Smooth muscle cell (in vitro differentiated cells): ENCODE data around the gene DBNDD1. TPM values are rescaled to one million over a fixed set of nuclear protein-coding genes. Genes with fewer than 3 reads are reported as not detected.

Experiments used
- DNase-seq: peaks from one replicate; lab custom pipeline; 2025; ENCODE audit not compliant: unreplicated experiment; lab: John Stamatoyannopoulos, UW
- H2AFZ ChIP-seq: fragments of 200-600 bp; sonication (generic); 2 replicates; pipeline ENCODE4 v1.6.0; 2016; ENCODE audit warnings: antibody characterized with exemption, low read depth, mild to moderate bottlenecking
- H3F3A ChIP-seq: fragments of 200-600 bp; sonication (generic); 2 replicates; pipeline ENCODE4 v1.6.0; 2017; ENCODE audit warnings: antibody characterized with exemption, low read depth
- H3K27ac ChIP-seq: fragments of 200-600 bp; sonication (generic); 2 replicates; pipeline ENCODE4 v1.5.1; 2016; ENCODE audit warnings: low read depth, mild to moderate bottlenecking
- H3K27me3 ChIP-seq: fragments of 200-600 bp; sonication (generic); 2 replicates; pipeline ENCODE4 v1.6.1; 2016; ENCODE audit warnings: low read depth, mild to moderate bottlenecking
- H3K36me3 ChIP-seq: fragments of 200-600 bp; sonication (generic); 2 replicates; pipeline ENCODE4 v1.5.1; 2016; ENCODE audit warnings: low read depth
- H3K4me1 ChIP-seq: fragments of 200-600 bp; sonication (generic); 2 replicates; pipeline ENCODE4 v1.5.1; 2016; ENCODE audit warnings: low read depth
- H3K4me2 ChIP-seq: fragments of 200-600 bp; sonication (generic); 2 replicates; pipeline ENCODE4 v1.6.0; 2016; ENCODE audit warnings: mild to moderate bottlenecking
- H3K4me3 ChIP-seq: fragments of 200-600 bp; sonication (generic); 2 replicates; pipeline ENCODE4 v1.5.1; 2016; ENCODE audit warnings: mild to moderate bottlenecking
- H3K79me2 ChIP-seq: fragments of 200-600 bp; sonication (generic); 2 replicates; pipeline ENCODE4 v1.6.0; 2016; ENCODE audit warnings: low read depth, mild to moderate bottlenecking
- H3K9ac ChIP-seq: fragments of 200-600 bp; sonication (generic); 2 replicates; pipeline ENCODE4 v1.6.0; 2016; ENCODE audit warnings: low read depth
- H3K9me3 ChIP-seq: fragments of 200-600 bp; sonication (generic); replicated peaks from 2 replicates; pipeline ENCODE4 v1.5.1; 2016; ENCODE audit warnings: low read depth
- H4K20me1 ChIP-seq: fragments of 200-600 bp; sonication (generic); 2 replicates; pipeline ENCODE4 v1.6.0; 2016; ENCODE audit warnings: low read depth
- CTCF ChIP-seq: fragments of 200-600 bp; sonication (generic); IDR thresholded peaks from 2 replicates; pipeline ENCODE4 v1.5.1; 2017; ENCODE audit warnings: borderline replicate concordance, mild to moderate bottlenecking, antibody characterized with exemption; ENCODE audit not compliant: insufficient read depth, poor library complexity, severe bottlenecking
- WGBS: methylation state at CpG from one replicate; pipeline ENCODE4 v1.1.7; 2016; ENCODE audit warnings: low lambda C conversion rate; 5-methylcytosine and 5-hydroxymethylcytosine counted together
- polyA plus RNA-seq: library from polyadenylated mRNA; unstranded; fragments of >200 nt; fragmentation: Nextera tagmentation; extraction: Ambion mirVana; gene quantifications from 2 replicates; pipeline ENCODE4 v1.2.1, GENCODE V29; 2016
- total RNA-seq: library from RNA; depleted of rRNA; stranded (reverse); fragments of >200 nt; gene quantifications from 2 replicates; pipeline ENCODE4 v1.2.3, GENCODE V29; 2014

DBNDD1 gene
- total and polyA plus RNA-seq, 2 experiments from 2014 or later = 3.3 to 3.8 TPM

DNA sequence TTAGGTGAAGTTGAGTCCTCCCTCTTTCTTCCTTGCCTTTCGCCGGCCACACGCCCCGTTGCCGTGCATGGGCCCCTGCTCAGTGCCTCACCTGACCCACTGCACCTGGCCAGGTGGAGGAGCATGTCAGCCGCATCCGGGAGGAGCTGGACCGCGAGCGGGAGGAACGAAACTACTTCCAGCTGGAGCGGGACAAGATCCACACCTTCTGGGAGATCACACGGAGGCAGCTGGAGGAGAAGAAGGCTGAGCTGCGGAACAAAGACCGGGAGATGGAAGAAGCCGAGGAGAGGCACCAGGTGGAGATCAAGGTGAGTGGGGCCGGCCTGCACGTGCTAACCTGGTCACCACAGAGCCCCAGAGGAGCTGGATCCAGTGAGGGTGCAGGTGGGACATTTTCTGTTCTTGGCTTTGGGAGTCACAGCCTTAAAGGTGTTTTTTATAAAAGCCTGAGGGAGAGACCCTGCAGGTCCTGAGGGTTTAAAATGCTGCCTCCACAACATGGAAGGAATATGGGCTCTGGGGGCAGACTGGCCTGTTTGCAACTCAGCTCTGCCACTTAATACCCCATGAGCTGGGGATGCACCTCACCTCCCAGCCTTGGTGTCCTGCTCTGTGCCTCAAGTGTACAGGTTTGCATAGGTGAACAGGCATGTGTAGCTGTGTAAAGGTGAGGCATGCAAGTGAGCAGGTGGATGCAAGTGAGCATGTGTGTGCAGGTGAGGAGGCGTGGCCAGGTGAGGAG is 12.1 kb upstream of the DBNDD1 start:
- H2AFZ ChIP-seq = no peak overlapping the region
- 93% methylated on average over 19 of the region's 19 CpGs for WGBS
- no peak overlapping the region for H3K4me2 ChIP-seq
- H3K4me3 ChIP-seq = no peak overlapping the region
- no peak overlapping the region for H3K27ac ChIP-seq
- H3K27me3 ChIP-seq = no peaks in the 10 kb centered on the region
- no peaks in the 10 kb centered on the region for H3K79me2 ChIP-seq
- peaks cover 10% of the 10 kb centered on the region for H4K20me1 ChIP-seq
- no peaks in the 10 kb centered on the region for H3K9me3 ChIP-seq
- TF ChIP-seq CTCF = no peak
- peaks cover 18% of the 10 kb centered on the region for H3F3A ChIP-seq
- H3K36me3 ChIP-seq = no peaks in the 10 kb centered on the region
- H3K9ac ChIP-seq = no peak overlapping the region
- DNase-seq = no peak
- no peaks in the 10 kb centered on the region for H3K4me1 ChIP-seq

DNA sequence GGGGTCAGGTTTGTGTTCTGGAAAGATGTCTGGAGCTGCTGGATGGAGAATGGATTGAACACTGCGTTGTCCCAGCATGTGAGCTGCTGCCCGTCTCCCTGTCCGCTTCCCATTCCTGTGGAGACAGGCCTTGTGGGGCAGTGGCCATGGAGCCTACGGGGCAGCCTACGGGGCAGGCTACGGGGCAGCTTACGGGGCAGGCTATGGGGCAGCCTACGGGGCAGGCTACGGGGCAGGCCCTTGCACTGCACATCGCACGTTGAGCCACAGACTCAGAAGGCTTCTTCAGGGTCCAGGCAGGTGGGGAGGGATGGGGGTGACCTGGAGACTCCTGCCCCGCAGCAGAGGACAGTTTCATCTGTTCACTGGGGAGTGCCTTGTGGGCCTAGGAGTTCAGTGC is 9.7 kb upstream of the DBNDD1 start:
- H3K79me2 ChIP-seq = no peaks in the 10 kb centered on the region
- H4K20me1 ChIP-seq = peaks cover 10% of the 10 kb centered on the region
- H3K4me3 ChIP-seq = no peak overlapping the region
- TF ChIP-seq CTCF = no peak
- H3K27me3 ChIP-seq = no peaks in the 10 kb centered on the region
- no peaks in the 10 kb centered on the region for H3K36me3 ChIP-seq
- no peaks in the 10 kb centered on the region for H3K4me1 ChIP-seq
- no peak overlapping the region for H3K27ac ChIP-seq
- DNase-seq = no peak
- H3F3A ChIP-seq = peaks cover 18% of the 10 kb centered on the region
- WGBS = 84% methylated on average over 11 of the region's 12 CpGs
- H3K9ac ChIP-seq = no peak overlapping the region
- no peak overlapping the region for H2AFZ ChIP-seq
- no peaks in the 10 kb centered on the region for H3K9me3 ChIP-seq
- no peak overlapping the region for H3K4me2 ChIP-seq

DNA sequence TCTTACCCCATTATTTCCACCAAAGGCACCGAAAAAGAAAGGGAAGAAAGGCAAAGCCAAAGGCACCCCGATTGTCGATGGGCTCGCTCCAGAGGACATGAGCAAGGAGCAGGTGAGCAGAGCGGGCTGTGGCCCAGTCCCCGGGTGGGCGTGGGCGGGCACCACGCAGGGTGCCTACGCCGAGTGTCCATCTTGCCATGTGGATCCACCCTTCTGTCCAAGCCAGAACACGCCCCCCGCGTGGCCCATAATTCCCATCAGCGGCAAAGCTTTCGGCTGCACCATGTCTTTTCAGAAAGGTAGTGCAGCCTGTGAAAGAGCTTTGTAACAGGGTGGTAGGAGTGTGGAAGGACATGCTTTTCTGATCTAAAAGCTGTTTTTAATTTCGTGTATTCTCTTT is 8.4 kb upstream of the DBNDD1 start:
- Histone ChIP-seq H3K9ac (no peak overlapping the region), H3K79me2 (no peaks in the 10 kb centered on the region), H3K4me1 (no peaks in the 10 kb centered on the region), H3K27ac (no peak overlapping the region), H3K4me2 (no peak overlapping the region), H3K4me3 (no peak overlapping the region), H3K36me3 (no peaks in the 10 kb centered on the region), H4K20me1 (peaks cover 10% of the 10 kb centered on the region), H2AFZ (no peak overlapping the region), H3K27me3 (no peaks in the 10 kb centered on the region), H3K9me3 (no peaks in the 10 kb centered on the region), H3F3A (peaks cover 16% of the 10 kb centered on the region)
- WGBS = 98% methylated on average over 17 of the region's 17 CpGs
- TF ChIP-seq CTCF = no peak
- DNase-seq = no peak

- peaks cover under 1% of the 10 kb centered on the region for H3K4me1 ChIP-seq
- no peaks in the 10 kb centered on the region for H3K79me2 ChIP-seq
- no peak overlapping the region for H3K4me2 ChIP-seq
- no peaks in the 10 kb centered on the region for H3K36me3 ChIP-seq
- no peak overlapping the region for H3K4me3 ChIP-seq
- 69% methylated on average over 8 of the region's 8 CpGs for WGBS
- no peak for DNase-seq
- H3K27ac ChIP-seq = no peak overlapping the region
- no peak for TF ChIP-seq CTCF
- H2AFZ ChIP-seq = no peak overlapping the region
- H3K9ac ChIP-seq = no peak overlapping the region
- H3K27me3 ChIP-seq = no peaks in the 10 kb centered on the region
- H4K20me1 ChIP-seq = peaks cover under 1% of the 10 kb centered on the region
- peaks cover 2% of the 10 kb centered on the region for H3F3A ChIP-seq
- H3K9me3 ChIP-seq = no peaks in the 10 kb centered on the region
Measured at GRCh38 chr16:90026135-90026534, 6.9 kb upstream of the DBNDD1 start.
